Measurements from ENCODE around the gene TAP2.
A peak's percentile ranks its signal among the peaks of the same experiment; 100 is the strongest.
"Not testable (repeated sequence)": the region's sequence is repeated elsewhere in the genome, so short reads cannot be mapped to it uniquely, and the experiment has no call there.

The TAP2 gene

GRCh38 chr6:32838114-32838958 is at the start of gene TAP2:
Gene TAP2 (minus strand): TSS chr6:32838739. CDS start chr6:32838233, 506 bp downstream.
- DNase-seq, result peak; percentile 79

- DNase-seq, result no peak
These were observed 49.1 kb upstream of the TAP2 start for GRCh38 chr6:32887616-32888015.

- DNase-seq, result no peak
These were observed 48.3 kb upstream of the TAP2 start for GRCh38 chr6:32886681-32887383.

- DNase-seq, result peak; percentile 24
These were observed 47.3 kb upstream of the TAP2 start for GRCh38 chr6:32885698-32886286.

GRCh38 chr6:32883789-32884188 is 45.2 kb upstream of the TAP2 start:
- DNase-seq, result no peak

- DNase-seq, result no peak
These were observed 44.3 kb upstream of the TAP2 start for GRCh38 chr6:32882879-32883250.

GRCh38 chr6:32880962-32881361 is 42.4 kb upstream of the TAP2 start:
- not testable (repeated sequence) for DNase-seq

GRCh38 chr6:32879691-32880090 is 41.2 kb upstream of the TAP2 start:
- DNase-seq, result no peak

GRCh38 chr6:32876603-32877002 is 38.1 kb upstream of the TAP2 start:
- no peak for DNase-seq

- DNase-seq, result not testable (repeated sequence)
These were observed 35.4 kb upstream of the TAP2 start for GRCh38 chr6:32873947-32874346.

GRCh38 chr6:32868257-32868788 is 29.8 kb upstream of the TAP2 start:
- no peak for DNase-seq

- no peak for DNase-seq
These were observed 29.2 kb upstream of the TAP2 start for GRCh38 chr6:32867554-32868256.

- DNase-seq, result no peak
These were observed 28.5 kb upstream of the TAP2 start for GRCh38 chr6:32867022-32867477.

- DNase-seq, result no peak
These were observed 27.3 kb upstream of the TAP2 start for GRCh38 chr6:32865724-32866443.

- no peak for DNase-seq
These were observed 24.2 kb upstream of the TAP2 start for GRCh38 chr6:32862725-32863124.

GRCh38 chr6:32860674-32861073 is 22.1 kb upstream of the TAP2 start:
- no peak for DNase-seq

- no peak for DNase-seq
These were observed 19.7 kb upstream of the TAP2 start for GRCh38 chr6:32858194-32858593.

GRCh38 chr6:32857156-32857891 is 18.8 kb upstream of the TAP2 start:
- no peak for DNase-seq

GRCh38 chr6:32855467-32856174 is 17.1 kb upstream of the TAP2 start:
- no peak for DNase-seq

- no peak for DNase-seq
These were observed 16.0 kb upstream of the TAP2 start for GRCh38 chr6:32854376-32855178.

All from NCI-H1436 treated with DMSO at 0.1 percent for 48 hours (cell line).